Fibroblast of lung (primary cell): ENCODE data around the gene DLGAP4. TPM values are rescaled to one million over a fixed set of nuclear protein-coding genes. Genes with fewer than 3 reads are reported as not detected.

Experiments
- DNase-seq, 2 donors: peaks; one replicate each; pipeline versions ENCODE4 v3.0.0 to v3.0.0-alpha.2; 2010; ENCODE audit warnings: low read depth in 2 of 2
- H2AFZ ChIP-seq: 2 replicates; pipeline ENCODE4 v1.5.1; 2012; ENCODE audit warnings: low read length, control low read depth, inconsistent platforms
- H3K27ac ChIP-seq: 2 replicates; pipeline ENCODE4 v1.5.1; 2011; ENCODE audit warnings: low read length, control low read depth; ENCODE audit not compliant: insufficient read depth
- H3K27me3 ChIP-seq: 2 replicates; pipeline ENCODE4 v1.5.1; 2011; ENCODE audit warnings: mild to moderate bottlenecking, low read length; ENCODE audit not compliant: control insufficient read depth, insufficient read depth
- H3K36me3 ChIP-seq: 2 replicates; pipeline ENCODE4 v1.5.1; 2011; ENCODE audit warnings: low read length; ENCODE audit not compliant: control insufficient read depth, insufficient read depth
- H3K4me1 ChIP-seq: 2 replicates; pipeline ENCODE4 v1.5.1; 2011; ENCODE audit warnings: low read length; ENCODE audit not compliant: control insufficient read depth, insufficient read depth; ENCODE audit errors: extremely low read depth
- H3K4me2 ChIP-seq: 2 replicates; pipeline ENCODE4 v1.5.1; 2011; ENCODE audit warnings: low read length, control low read depth; ENCODE audit not compliant: insufficient read depth; ENCODE audit errors: extremely low read depth
- H3K4me3 ChIP-seq, 4 experiments: fragments of 200-600 bp in 1 of 4; sonication (generic) in 1 of 4; replicated peaks in 1 of 4; 2 replicates each; pipeline ENCODE4 v1.5.1; 2011 to 2016; ENCODE audit warnings: low read length in 4 of 4, low read depth in 3 of 4, mild to moderate bottlenecking in 3 of 4, control low read depth in 2 of 4, inconsistent platforms in 1 of 4, mixed read lengths in 1 of 4; ENCODE audit not compliant: insufficient read depth in 1 of 4; ENCODE audit errors: control extremely low read depth in 1 of 4
- H3K79me2 ChIP-seq: 2 replicates; pipeline ENCODE4 v1.5.1; 2012; ENCODE audit warnings: mild to moderate bottlenecking, low read length, inconsistent platforms; ENCODE audit not compliant: control insufficient read depth, insufficient read depth
- H3K9ac ChIP-seq: 2 replicates; pipeline ENCODE4 v1.5.1; 2011; ENCODE audit warnings: mild to moderate bottlenecking, low read length, control low read depth; ENCODE audit not compliant: insufficient read depth
- H3K9me3 ChIP-seq: 2 replicates; pipeline ENCODE4 v1.5.1; 2012; ENCODE audit warnings: low read depth, low read length; ENCODE audit not compliant: control insufficient read depth, insufficient read depth
- H4K20me1 ChIP-seq: 2 replicates; pipeline ENCODE4 v1.5.1; 2011; ENCODE audit warnings: low read length; ENCODE audit not compliant: control insufficient read depth, insufficient read depth; ENCODE audit errors: extremely low read depth
- EZH2 ChIP-seq: IDR thresholded peaks from 2 replicates; pipeline ENCODE4 v1.5.1; 2012; ENCODE audit warnings: low read length, control low read depth, mild to moderate bottlenecking; ENCODE audit errors: missing control alignments
- polyA plus RNA-seq, 2 donors: library from polyadenylated mRNA; depleted of rRNA in 1 of 2; stranded (reverse) in 1 of 2; unstranded in 1 of 2; fragments of >200 nt; gene quantifications; 2 replicates each; pipeline ENCODE4 v1.2.1, GENCODE V29; 2011 to 2012; ENCODE audit warnings: missing spikeins in 1 of 2
- total RNA-seq: library from RNA; depleted of rRNA; stranded (reverse); fragments of >200 nt; gene quantifications from 2 replicates; pipeline ENCODE4 v1.2.1, GENCODE V29; 2014
- TF ChIP-seq, protein P1 (sequence below), 2 donors: IDR thresholded peaks in 1 of 2; conservative IDR thresholded peaks in 1 of 2; 1 replicate in 1 of 2; 2 replicates in 1 of 2; pipeline ENCODE4 v1.5.1; 2011 to 2012; ENCODE audit warnings: low read length in 2 of 2, control low read depth in 1 of 2, inconsistent platforms in 1 of 2, low read depth in 1 of 2, mild to moderate bottlenecking in 1 of 2

The DLGAP4 gene
- total and polyA plus RNA-seq, 2 donors (not counting 1 experiment from before 2014, with no cell fraction given): 25.9 to 26.9 TPM

DNA sequence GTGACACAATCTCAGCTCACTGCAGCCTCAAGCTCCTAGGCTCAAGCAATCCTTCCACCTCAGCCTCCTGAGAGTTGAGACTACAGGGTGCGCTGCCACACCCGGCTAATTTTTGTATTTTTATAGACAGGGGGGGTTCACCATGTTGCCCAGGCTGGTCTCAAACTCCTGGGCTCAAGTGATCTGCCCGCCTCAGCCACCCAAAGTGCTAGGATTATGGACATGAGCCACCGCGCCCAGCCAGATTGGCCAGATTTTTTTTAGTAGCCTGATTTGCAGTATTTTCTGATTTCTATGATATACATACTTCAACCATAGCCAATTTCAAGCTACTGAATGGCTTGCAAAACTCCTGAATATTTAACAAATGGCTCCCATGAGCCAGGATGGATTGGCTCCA is 21.4 kb upstream of the DLGAP4 start:
- peaks cover 5% of the 10 kb centered on the region for H3K27me3 ChIP-seq

DNA sequence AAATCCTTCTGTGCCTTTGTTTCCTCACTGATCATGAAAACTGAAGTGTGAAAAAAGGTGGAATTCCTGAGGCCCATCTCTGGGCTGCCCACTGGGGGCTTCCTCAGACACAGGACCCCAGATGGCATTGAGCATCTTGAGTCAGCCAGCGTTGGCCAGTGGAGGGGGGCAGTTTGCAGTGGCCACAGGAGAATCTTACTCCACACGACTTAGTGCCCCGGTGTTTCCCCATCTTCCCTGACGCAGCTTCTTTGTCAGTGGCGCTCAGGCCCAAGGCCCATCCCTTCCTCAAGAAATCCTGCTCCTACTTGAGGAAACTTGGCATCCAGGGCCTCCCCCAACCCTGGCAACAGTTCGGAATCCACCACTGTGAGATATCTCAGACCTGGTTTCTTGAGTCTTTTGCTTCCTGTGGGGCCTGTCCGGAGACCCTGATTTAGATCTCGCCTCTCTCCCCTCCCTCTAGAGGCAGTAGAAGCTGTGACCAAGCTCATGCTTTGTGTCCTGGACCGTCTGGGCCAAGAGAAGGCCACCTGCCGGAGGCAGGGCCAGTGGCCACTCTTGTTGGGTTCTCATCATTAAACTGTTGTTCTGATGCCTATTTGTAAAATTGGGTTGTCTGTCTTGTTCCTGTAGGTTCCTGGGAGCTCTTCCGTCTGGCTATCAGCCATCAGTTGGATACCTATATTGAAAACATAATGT is 20.2 kb upstream of the DLGAP4 start:
- Histone ChIP-seq H4K20me1 (no peaks in the 10 kb centered on the region), H3K4me1 (no peaks in the 10 kb centered on the region), H3K27ac (no peak overlapping the region), H3K9me3 (no peaks in the 10 kb centered on the region), H3K79me2 (no peaks in the 10 kb centered on the region), H3K9ac (no peak overlapping the region), H3K4me3 (no peak overlapping the region), H3K36me3 (no peaks in the 10 kb centered on the region), H3K27me3 (peaks cover 3% of the 10 kb centered on the region), H2AFZ (no peak overlapping the region), H3K4me2 (no peak overlapping the region)
- TF ChIP-seq EZH2: no peak
- DNase-seq: no peak

More for the DNA sequence above, 21.4 kb upstream of the DLGAP4 start:
- H2AFZ ChIP-seq: no peak overlapping the region
- DNase-seq: no peak
- H3K9me3 ChIP-seq: no peaks in the 10 kb centered on the region
- H3K36me3 ChIP-seq: no peaks in the 10 kb centered on the region
- H3K4me2 ChIP-seq: no peak overlapping the region
- no peak overlapping the region for H3K27ac ChIP-seq
- TF ChIP-seq, protein P1, sequence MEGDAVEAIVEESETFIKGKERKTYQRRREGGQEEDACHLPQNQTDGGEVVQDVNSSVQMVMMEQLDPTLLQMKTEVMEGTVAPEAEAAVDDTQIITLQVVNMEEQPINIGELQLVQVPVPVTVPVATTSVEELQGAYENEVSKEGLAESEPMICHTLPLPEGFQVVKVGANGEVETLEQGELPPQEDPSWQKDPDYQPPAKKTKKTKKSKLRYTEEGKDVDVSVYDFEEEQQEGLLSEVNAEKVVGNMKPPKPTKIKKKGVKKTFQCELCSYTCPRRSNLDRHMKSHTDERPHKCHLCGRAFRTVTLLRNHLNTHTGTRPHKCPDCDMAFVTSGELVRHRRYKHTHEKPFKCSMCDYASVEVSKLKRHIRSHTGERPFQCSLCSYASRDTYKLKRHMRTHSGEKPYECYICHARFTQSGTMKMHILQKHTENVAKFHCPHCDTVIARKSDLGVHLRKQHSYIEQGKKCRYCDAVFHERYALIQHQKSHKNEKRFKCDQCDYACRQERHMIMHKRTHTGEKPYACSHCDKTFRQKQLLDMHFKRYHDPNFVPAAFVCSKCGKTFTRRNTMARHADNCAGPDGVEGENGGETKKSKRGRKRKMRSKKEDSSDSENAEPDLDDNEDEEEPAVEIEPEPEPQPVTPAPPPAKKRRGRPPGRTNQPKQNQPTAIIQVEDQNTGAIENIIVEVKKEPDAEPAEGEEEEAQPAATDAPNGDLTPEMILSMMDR (conservative IDR thresholded peaks at IDR 0.05 in 1 of 2, IDR thresholded peaks at IDR 0.05 in 1 of 2; ENCODE audit: low read depth in 1 of 2, low read length in 2 of 2): no peak
- TF ChIP-seq EZH2: no peak
- H3K4me1 ChIP-seq: no peaks in the 10 kb centered on the region
- no peaks in the 10 kb centered on the region for H3K79me2 ChIP-seq
- no peak overlapping the region for H3K9ac ChIP-seq
- no peak overlapping the region for H3K4me3 ChIP-seq
- H4K20me1 ChIP-seq: no peaks in the 10 kb centered on the region

DNA sequence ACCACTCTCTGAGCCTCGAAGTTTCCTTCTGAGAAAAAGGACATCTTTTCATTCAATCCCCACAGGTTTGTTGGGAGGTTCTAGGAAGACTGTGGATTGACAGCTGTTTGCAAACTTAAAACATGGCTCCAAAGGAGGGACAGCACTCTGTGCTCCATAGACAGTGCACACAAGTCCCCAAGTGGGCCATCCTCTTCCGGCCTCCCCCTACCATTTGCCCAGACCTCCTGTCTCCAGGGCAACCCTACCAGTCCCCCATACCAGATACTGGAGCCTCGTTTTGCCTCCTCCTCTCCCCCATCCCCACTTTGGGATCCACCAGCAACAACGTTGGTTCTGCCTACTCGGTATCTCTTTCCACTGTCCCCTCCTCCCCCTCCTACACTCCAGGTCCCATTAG is 8.5 kb upstream of the DLGAP4 start:
- H3K9me3 ChIP-seq: no peaks in the 10 kb centered on the region
- no peak overlapping the region for H2AFZ ChIP-seq
- H3K4me2 ChIP-seq: no peak overlapping the region
- TF ChIP-seq EZH2: no peak
- no peak overlapping the region for H3K4me3 ChIP-seq
- no peaks in the 10 kb centered on the region for H3K79me2 ChIP-seq
- no peak for DNase-seq
- H3K27ac ChIP-seq: no peak overlapping the region
- no peaks in the 10 kb centered on the region for H4K20me1 ChIP-seq
- no peak overlapping the region for H3K9ac ChIP-seq
- H3K36me3 ChIP-seq: no peaks in the 10 kb centered on the region
- no peaks in the 10 kb centered on the region for H3K4me1 ChIP-seq
- H3K27me3 ChIP-seq: peaks cover 17% of the 10 kb centered on the region

DNA sequence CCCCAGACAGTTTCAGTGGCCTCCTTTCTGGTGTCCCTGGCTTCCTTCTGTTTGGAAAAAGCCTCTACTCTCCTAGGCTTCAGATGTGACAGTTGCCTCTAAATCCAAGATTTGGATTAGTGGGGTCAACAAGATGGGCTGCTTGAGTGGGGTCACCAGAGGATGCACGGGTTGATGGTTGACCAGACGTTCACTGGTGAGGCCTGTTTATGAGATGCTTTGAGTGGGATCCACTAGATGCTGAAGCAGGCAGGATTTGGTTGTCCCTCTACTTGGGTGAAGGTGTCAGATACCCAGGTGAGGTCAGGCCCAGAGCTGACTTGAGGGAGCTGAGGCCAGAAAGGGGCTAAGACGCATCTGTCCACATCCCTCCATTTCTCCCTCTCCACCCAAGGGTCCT is 8.1 kb upstream of the DLGAP4 start:
- no peak overlapping the region for H3K4me3 ChIP-seq
- H3K36me3 ChIP-seq: no peaks in the 10 kb centered on the region
- peaks cover 21% of the 10 kb centered on the region for H3K27me3 ChIP-seq
- no peak overlapping the region for H3K4me2 ChIP-seq
- no peaks in the 10 kb centered on the region for H3K79me2 ChIP-seq
- H3K4me1 ChIP-seq: no peaks in the 10 kb centered on the region
- DNase-seq: no peak
- no peaks in the 10 kb centered on the region for H4K20me1 ChIP-seq
- H3K9me3 ChIP-seq: no peaks in the 10 kb centered on the region
- H3K27ac ChIP-seq: no peak overlapping the region
- H3K9ac ChIP-seq: no peak overlapping the region
- no peak overlapping the region for H2AFZ ChIP-seq
- TF ChIP-seq, protein P1 (conservative IDR thresholded peaks at IDR 0.05 in 1 of 2, IDR thresholded peaks at IDR 0.05 in 1 of 2; ENCODE audit: low read depth in 1 of 2, low read length in 2 of 2): no peak
- TF ChIP-seq EZH2: no peak
